ENCODE results near the gene PAIP1.
"Not testable (repeated sequence)": the region's sequence is repeated elsewhere in the genome, so short reads cannot be mapped to it uniquely, and the experiment has no call there.

The PAIP1 gene

GRCh38 chr5:43601454-43602260 is 44.8 kb upstream of the PAIP1 start:
- no peak for DNase-seq (ENCODE audit: insufficient read length, low spot score)
- TF ChIP-seq CTCF (IDR thresholded peaks at IDR 0.05; ENCODE audit: insufficient read depth, missing control alignments) = no peak
- no peak for FAIRE-seq

GRCh38 chr5:43598927-43599326 is 42.0 kb upstream of the PAIP1 start:
- not testable (repeated sequence) for DNase-seq (ENCODE audit: insufficient read length, low spot score); FAIRE-seq

GRCh38 chr5:43592363-43592762 is 35.5 kb upstream of the PAIP1 start:
- no peak for TF ChIP-seq CTCF (IDR thresholded peaks at IDR 0.05; ENCODE audit: insufficient read depth, missing control alignments)
- no peak for DNase-seq (ENCODE audit: insufficient read length, low spot score)
- no peak for FAIRE-seq

GRCh38 chr5:43590700-43591099 is 33.8 kb upstream of the PAIP1 start:
- TF ChIP-seq CTCF (IDR thresholded peaks at IDR 0.05; ENCODE audit: insufficient read depth, missing control alignments) = no peak
- FAIRE-seq = no peak
- no peak for DNase-seq (ENCODE audit: insufficient read length, low spot score)

GRCh38 chr5:43589310-43589709 is 32.4 kb upstream of the PAIP1 start:
- FAIRE-seq = no peak
- TF ChIP-seq CTCF (IDR thresholded peaks at IDR 0.05; ENCODE audit: insufficient read depth, missing control alignments) = no peak
- no peak for DNase-seq (ENCODE audit: insufficient read length, low spot score)

GRCh38 chr5:43588842-43589241 is 32.0 kb upstream of the PAIP1 start:
- no peak for TF ChIP-seq CTCF (IDR thresholded peaks at IDR 0.05; ENCODE audit: insufficient read depth, missing control alignments)
- DNase-seq (ENCODE audit: insufficient read length, low spot score) (no peak), FAIRE-seq (no peak)

GRCh38 chr5:43584166-43584699 is 27.4 kb upstream of the PAIP1 start:
- FAIRE-seq (no peak), DNase-seq (ENCODE audit: insufficient read length, low spot score) (no peak)
- TF ChIP-seq CTCF (IDR thresholded peaks at IDR 0.05; ENCODE audit: insufficient read depth, missing control alignments) = no peak
